Keratinocyte (primary cell): Measurements from ENCODE around the gene GSK3A. TPM values are rescaled to one million over a fixed set of nuclear protein-coding genes. Genes with fewer than 3 reads are reported as not detected.

Source experiments
- DNase-seq: peaks from one replicate; pipeline ENCODE4 v3.0.0-alpha.2; 2011; ENCODE audit warnings: low read depth, missing footprints, low spot score
- FAIRE-seq: peaks from 2 replicates; lab custom pipeline; 2011; peaks lifted over from hg19 to GRCh38; lab: Jason Lieb, UNC
- H2AFZ ChIP-seq: 2 replicates; pipeline ENCODE4 v1.6.0; 2012; ENCODE audit warnings: low read length, control low read depth, inconsistent platforms; ENCODE audit not compliant: control insufficient read depth
- H3K27ac ChIP-seq: 2 replicates; pipeline ENCODE4 v1.5.1; 2011; ENCODE audit warnings: low read length; ENCODE audit not compliant: control insufficient read depth, insufficient read depth
- H3K27me3 ChIP-seq: 3 replicates; pipeline ENCODE4 v1.6.0; 2011; ENCODE audit warnings: low read length; ENCODE audit not compliant: control insufficient read depth, insufficient read depth; ENCODE audit errors: extremely low read depth
- H3K36me3 ChIP-seq, 2 experiments: 2 replicates in 1 of 2; 3 replicates in 1 of 2; pipeline ENCODE4 v1.5.1; 2011; ENCODE audit warnings: low read length in 2 of 2, mild to moderate bottlenecking in 1 of 2; ENCODE audit not compliant: control insufficient read depth in 2 of 2, insufficient read depth in 2 of 2; ENCODE audit errors: extremely low read depth in 1 of 2
- H3K4me1 ChIP-seq: 3 replicates; pipeline ENCODE4 v1.5.1; 2011; ENCODE audit warnings: low read length; ENCODE audit not compliant: control insufficient read depth, insufficient read depth; ENCODE audit errors: extremely low read depth
- H3K4me2 ChIP-seq: 3 replicates; pipeline ENCODE4 v1.6.0; 2011; ENCODE audit warnings: low read depth, low read length; ENCODE audit not compliant: control insufficient read depth, insufficient read depth; ENCODE audit errors: extremely low read depth
- H3K4me3 ChIP-seq, 3 experiments: fragments of 200-600 bp in 1 of 3; sonication (generic) in 1 of 3; 2 replicates in 2 of 3; 3 replicates in 1 of 3; pipeline ENCODE4 v1.5.1; 2011 to 2016; ENCODE audit warnings: low read length in 3 of 3, mild to moderate bottlenecking in 3 of 3, control low read depth in 2 of 3, inconsistent platforms in 1 of 3, low read depth in 1 of 3, mixed read lengths in 1 of 3, mixed run types in 1 of 3, moderate library complexity in 1 of 3; ENCODE audit not compliant: control insufficient read depth in 2 of 3, insufficient read depth in 2 of 3; ENCODE audit errors: extremely low read depth in 1 of 3
- H3K79me2 ChIP-seq: 2 replicates; pipeline ENCODE4 v1.6.0; 2012; ENCODE audit warnings: low read length; ENCODE audit not compliant: control insufficient read depth, insufficient read depth
- H3K9ac ChIP-seq: 3 replicates; pipeline ENCODE4 v1.6.0; 2011; ENCODE audit warnings: low read length; ENCODE audit not compliant: control insufficient read depth, insufficient read depth; ENCODE audit errors: extremely low read depth
- H3K9me1 ChIP-seq: 3 replicates; pipeline ENCODE4 v1.6.0; 2011; ENCODE audit warnings: low read length; ENCODE audit not compliant: control insufficient read depth, insufficient read depth; ENCODE audit errors: extremely low read depth
- H3K9me3 ChIP-seq: 2 replicates; pipeline ENCODE4 v1.5.1; 2012; ENCODE audit warnings: low read depth, low read length; ENCODE audit not compliant: control insufficient read depth
- H4K20me1 ChIP-seq: 3 replicates; pipeline ENCODE4 v1.6.0; 2011; ENCODE audit warnings: low read length; ENCODE audit not compliant: control insufficient read depth, insufficient read depth; ENCODE audit errors: extremely low read depth
- EZH2 ChIP-seq: IDR thresholded peaks from one replicate; pipeline ENCODE4 v1.6.1; 2012; ENCODE audit warnings: inconsistent platforms, mild to moderate bottlenecking, low read length, moderate library complexity
- dilution Hi-C: fragments of 300-500 bp; cut with MboI; formaldehyde crosslinking; loops from one replicate; pipeline ENCODE4 v1.7.0; 2020; ENCODE audit warnings: low sequenced_read_pairs; ENCODE audit not compliant: extremely low pct_ligation_motif_present
- polyA plus RNA-seq, 5 experiments: library from polyadenylated mRNA; depleted of rRNA in 3 of 5; stranded (reverse) in 3 of 5; stranded (forward) in 1 of 5; unstranded in 1 of 5; fragments of >200 nt; gene quantifications; 1 replicate in 1 of 5; 2 replicates in 3 of 5; 3 replicates in 1 of 5; pipeline versions ENCODE4 v1.2.1 to v1.2.3, GENCODE V29; 2011 to 2012; ENCODE audit warnings: missing spikeins in 2 of 5, low read depth in 1 of 5, low replicate concordance in 1 of 5
- TF ChIP-seq, protein P1 (sequence below), 3 experiments: IDR thresholded peaks in 1 of 3; conservative IDR thresholded peaks in 1 of 3; optimal IDR thresholded peaks in 1 of 3; 2 replicates in 2 of 3; 3 replicates in 1 of 3; pipeline versions ENCODE3 to v1.5.1; 2011; ENCODE audit warnings: low read length in 3 of 3, mild to moderate bottlenecking in 3 of 3, moderate library complexity in 2 of 3, control low read depth in 1 of 3, inconsistent platforms in 1 of 3; ENCODE audit not compliant: insufficient read depth in 2 of 3; ENCODE audit errors: extremely low read depth in 1 of 3

GSK3A gene
- polyA plus RNA-seq, 1 donor (not counting 4 experiments of a cell fraction or from before 2014, with no cell fraction given): 36.9 TPM

DNA sequence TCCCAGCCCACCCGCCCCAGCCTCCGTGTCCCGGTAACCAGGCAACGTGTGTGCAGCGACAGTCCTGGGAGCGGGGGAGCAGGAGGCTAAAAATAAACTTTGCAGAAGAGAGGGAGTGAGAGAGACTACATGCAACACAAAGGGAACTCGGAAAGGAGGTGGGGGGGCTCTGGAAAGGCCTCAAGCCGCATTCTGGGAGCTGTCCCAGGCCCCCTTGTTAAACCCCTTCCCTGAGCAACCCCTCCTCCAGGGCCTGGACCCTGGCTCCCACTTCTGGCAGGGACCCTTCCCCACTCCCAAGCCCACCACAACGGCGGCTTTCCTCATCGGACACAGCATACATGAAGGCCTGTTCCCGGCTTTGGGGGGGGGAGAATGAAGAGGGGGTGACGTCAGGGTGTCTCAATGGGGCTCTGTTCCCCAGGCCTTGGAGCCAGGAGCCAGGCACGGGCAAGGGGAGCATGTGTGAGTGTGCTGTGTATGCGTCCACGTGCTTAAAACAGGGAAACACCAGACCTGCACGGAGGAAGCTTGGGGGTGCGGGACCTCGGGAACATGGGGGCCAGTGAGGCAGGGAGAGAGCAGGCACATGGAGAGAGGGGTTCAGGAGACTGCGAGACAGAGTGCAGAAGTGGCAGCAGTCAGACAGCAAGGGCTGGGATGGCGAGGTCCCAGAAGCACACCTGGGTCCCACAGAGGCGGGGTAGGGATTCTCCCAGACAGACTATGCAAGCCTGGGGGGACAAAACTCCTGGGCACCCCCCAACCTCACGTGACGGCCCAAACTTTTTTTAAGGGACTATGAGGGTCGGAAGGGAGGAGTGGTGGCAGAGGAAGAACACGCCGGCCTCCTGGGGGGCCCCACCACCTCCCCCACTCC, 10.2 kb upstream of the GSK3A start:
- FAIRE-seq (no peak), DNase-seq (no peak)
- Histone ChIP-seq H3K9ac (peak overlapping the region; percentile 87), H3K27ac (peak overlapping the region; percentile 84), H4K20me1 (peaks cover 18% of the 10 kb centered on the region), H2AFZ (no peak overlapping the region), H3K9me3 (no peaks in the 10 kb centered on the region), H3K36me3 (peaks cover 17 to 21% of the 10 kb centered on the region in 2 experiments), H3K4me1 (peaks cover 36% of the 10 kb centered on the region), H3K4me3 (peak overlapping the region; percentile 71 to 92 (median 75)), H3K79me2 (peaks cover 57% of the 10 kb centered on the region), H3K27me3 (no peaks in the 10 kb centered on the region), H3K4me2 (peak overlapping the region; percentile 91), H3K9me1 (no peaks in the 10 kb centered on the region)
- TF ChIP-seq EZH2: no peak
- TF ChIP-seq, protein P1, sequence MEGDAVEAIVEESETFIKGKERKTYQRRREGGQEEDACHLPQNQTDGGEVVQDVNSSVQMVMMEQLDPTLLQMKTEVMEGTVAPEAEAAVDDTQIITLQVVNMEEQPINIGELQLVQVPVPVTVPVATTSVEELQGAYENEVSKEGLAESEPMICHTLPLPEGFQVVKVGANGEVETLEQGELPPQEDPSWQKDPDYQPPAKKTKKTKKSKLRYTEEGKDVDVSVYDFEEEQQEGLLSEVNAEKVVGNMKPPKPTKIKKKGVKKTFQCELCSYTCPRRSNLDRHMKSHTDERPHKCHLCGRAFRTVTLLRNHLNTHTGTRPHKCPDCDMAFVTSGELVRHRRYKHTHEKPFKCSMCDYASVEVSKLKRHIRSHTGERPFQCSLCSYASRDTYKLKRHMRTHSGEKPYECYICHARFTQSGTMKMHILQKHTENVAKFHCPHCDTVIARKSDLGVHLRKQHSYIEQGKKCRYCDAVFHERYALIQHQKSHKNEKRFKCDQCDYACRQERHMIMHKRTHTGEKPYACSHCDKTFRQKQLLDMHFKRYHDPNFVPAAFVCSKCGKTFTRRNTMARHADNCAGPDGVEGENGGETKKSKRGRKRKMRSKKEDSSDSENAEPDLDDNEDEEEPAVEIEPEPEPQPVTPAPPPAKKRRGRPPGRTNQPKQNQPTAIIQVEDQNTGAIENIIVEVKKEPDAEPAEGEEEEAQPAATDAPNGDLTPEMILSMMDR (optimal IDR thresholded peaks at IDR 0.05 in 1 of 3, IDR thresholded peaks at IDR 0.05 in 1 of 3, conservative IDR thresholded peaks at IDR 0.05 in 1 of 3; ENCODE audit: extremely low read depth in 1 of 3, insufficient read depth in 2 of 3, low read length in 3 of 3): no peak
- dilution Hi-C loops: no loop called here

DNA sequence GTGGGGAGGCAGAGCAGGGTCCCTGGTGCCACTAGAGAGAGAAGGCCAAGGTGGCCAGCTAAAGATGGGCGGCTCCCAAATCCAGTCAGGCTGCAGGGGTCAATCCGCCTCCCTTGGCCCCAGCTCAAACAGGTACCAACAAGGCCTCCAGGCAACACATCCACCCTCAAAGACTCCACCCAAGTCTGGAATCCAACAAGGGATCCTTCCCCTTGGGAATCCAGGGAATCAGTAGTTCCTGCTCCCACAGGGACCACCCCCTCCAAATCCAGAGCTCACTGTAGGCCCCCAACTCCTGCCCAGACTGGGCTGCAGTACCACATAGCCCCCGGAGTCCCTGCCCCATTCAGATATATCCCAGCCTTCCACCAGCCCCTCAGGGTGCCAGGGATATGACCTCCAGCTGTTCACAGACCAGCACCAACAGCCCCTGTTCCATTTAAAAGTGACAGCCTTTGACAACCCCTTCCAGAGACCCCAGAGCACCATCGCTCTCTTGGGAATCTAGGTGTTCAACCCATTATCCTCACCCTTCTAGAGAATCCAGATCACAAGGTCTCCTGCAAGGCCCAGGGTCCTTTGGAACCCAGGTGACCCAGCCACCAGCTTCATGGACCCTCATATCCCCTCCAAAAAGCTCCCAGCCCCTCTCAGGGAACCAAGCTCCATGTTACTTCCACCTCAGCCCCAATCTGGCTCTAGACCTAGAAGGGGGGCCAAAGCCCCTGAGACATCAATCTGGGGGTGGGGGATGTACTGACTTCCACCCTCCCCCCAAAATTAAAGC, 9.4 kb upstream of the GSK3A start:
- Histone ChIP-seq H3K36me3 (peaks cover 18 to 24% of the 10 kb centered on the region in 2 experiments), H3K27ac (peak overlapping the region; percentile 72), H3K9me3 (no peaks in the 10 kb centered on the region), H2AFZ (no peak overlapping the region), H3K4me2 (peak overlapping the region; percentile 91), H4K20me1 (peaks cover 18% of the 10 kb centered on the region), H3K9ac (peak overlapping the region; percentile 75), H3K9me1 (no peaks in the 10 kb centered on the region), H3K27me3 (no peaks in the 10 kb centered on the region), H3K4me1 (peaks cover 36% of the 10 kb centered on the region), H3K79me2 (peaks cover 57% of the 10 kb centered on the region), H3K4me3 (peak overlapping the region; percentile 71 to 77 (median 75))
- TF ChIP-seq, protein P1 (optimal IDR thresholded peaks at IDR 0.05 in 1 of 3, IDR thresholded peaks at IDR 0.05 in 1 of 3, conservative IDR thresholded peaks at IDR 0.05 in 1 of 3; ENCODE audit: extremely low read depth in 1 of 3, insufficient read depth in 2 of 3, low read length in 3 of 3): no peak
- TF ChIP-seq EZH2: no peak
- dilution Hi-C loops: no loop called here
- FAIRE-seq (peak; percentile 84), DNase-seq (no peak)
